HG03460 (cell line): ENCODE measurements around the gene CTF1.
"Not testable (repeated sequence)": the region's sequence is repeated elsewhere in the genome, so short reads cannot be mapped to it uniquely, and the experiment has no call there.

ENCODE experiments used
- ATAC-seq: cut with Tn5 transposase; IDR thresholded peaks from one replicate; pipeline ENCODE4 v1.9.1; 2021; ENCODE audit not compliant: unreplicated experiment

The CTF1 gene

GRCh38 chr16:30887927-30888326 lies 8.5 kb upstream of the CTF1 start:
- ATAC-seq: no peak

GRCh38 chr16:30888856-30889499 lies 7.4 kb upstream of the CTF1 start:
- no peak for ATAC-seq

- ATAC-seq: no peak
These were observed 6.7 kb upstream of the CTF1 start for GRCh38 chr16:30889721-30890120.

GRCh38 chr16:30891043-30891823 lies 5.2 kb upstream of the CTF1 start:
- ATAC-seq: not testable (repeated sequence)

- ATAC-seq: no peak
These were observed 3.6 kb upstream of the CTF1 start for GRCh38 chr16:30892670-30893416.

GRCh38 chr16:30893417-30893743 lies 3.0 kb upstream of the CTF1 start:
- no peak for ATAC-seq

GRCh38 chr16:30893744-30894539 lies 2.5 kb upstream of the CTF1 start, which contains the start of gene BCL7C:
Gene BCL7C, minus strand, starts transcription at chr16:30894077. Its CDS starts 133 bp downstream, at chr16:30893944.
- ATAC-seq: peak; percentile 73

- no peak for ATAC-seq
These were observed 1.7 kb upstream of the CTF1 start for GRCh38 chr16:30894540-30895368.

GRCh38 chr16:30895627-30896260 lies 670 bp upstream of the CTF1 start:
- no peak for ATAC-seq

- no peak for ATAC-seq
These were observed 697 bp downstream of the CTF1 start for GRCh38 chr16:30896889-30897733.

GRCh38 chr16:30899794-30900193 lies 3.4 kb downstream of the CTF1 start:
- no peak for ATAC-seq

- ATAC-seq: no peak
These were observed 4.2 kb downstream of the CTF1 start for GRCh38 chr16:30900588-30900987.

GRCh38 chr16:30901201-30902028 lies 5.0 kb downstream of the CTF1 start:
- no peak for ATAC-seq

GRCh38 chr16:30902029-30902972 lies 5.9 kb downstream of the CTF1 start:
- ATAC-seq: peak; percentile 69

- ATAC-seq: no peak
These were observed 6.6 kb downstream of the CTF1 start for GRCh38 chr16:30903002-30903401.

GRCh38 chr16:30903596-30903995 lies 7.2 kb downstream of the CTF1 start:
- ATAC-seq: no peak
